ENCODE results near the gene FALEC. TPM values are rescaled to one million over a fixed set of nuclear protein-coding genes. Genes with fewer than 3 reads are reported as not detected.

The FALEC gene
- polyA plus RNA-seq, 1 donor (not counting 4 experiments of a cell fraction or from before 2014, with no cell fraction given), result 0.12 TPM

GRCh38 chr1:150548324-150548631 is 32.7 kb downstream of the FALEC start:
- Histone ChIP-seq H3K4me1 (ENCODE audit: control insufficient read depth, extremely low read depth, insufficient read depth, low read length) (peaks cover 19% of the 10 kb centered on the region), H3K4me2 (ENCODE audit: control insufficient read depth, extremely low read depth, insufficient read depth, low read depth, low read length) (peak overlapping the region; percentile 89), H3K9me3 (ENCODE audit: control insufficient read depth, low read depth, low read length) (no peaks in the 10 kb centered on the region), H3K4me3 (ENCODE audit: control insufficient read depth in 2 of 3, extremely low read depth in 1 of 3, insufficient read depth in 2 of 3, low read depth in 1 of 3, low read length in 3 of 3) (peak overlapping the region; percentile 53 to 81 (median 72)), H4K20me1 (ENCODE audit: control insufficient read depth, extremely low read depth, insufficient read depth, low read length) (no peaks in the 10 kb centered on the region), H2AFZ (ENCODE audit: control insufficient read depth, low read length) (peak overlapping the region; percentile 91), H3K27ac (ENCODE audit: control insufficient read depth, insufficient read depth, low read length) (no peak overlapping the region), H3K36me3 (ENCODE audit: control insufficient read depth in 2 of 2, extremely low read depth in 1 of 2, insufficient read depth in 2 of 2, low read length in 2 of 2) (no peaks in the 10 kb centered on the region), H3K9ac (ENCODE audit: control insufficient read depth, extremely low read depth, insufficient read depth, low read length) (peak overlapping the region; percentile 78), H3K9me1 (ENCODE audit: control insufficient read depth, extremely low read depth, insufficient read depth, low read length) (no peaks in the 10 kb centered on the region), H3K27me3 (ENCODE audit: control insufficient read depth, extremely low read depth, insufficient read depth, low read length) (no peaks in the 10 kb centered on the region), H3K79me2 (ENCODE audit: control insufficient read depth, insufficient read depth, low read length) (no peaks in the 10 kb centered on the region)
- FAIRE-seq, result no peak
- DNase-seq (ENCODE audit: low read depth, low spot score), result no peak
- dilution Hi-C loops (cut with MboI; ENCODE audit: extremely low pct_ligation_motif_present, low sequenced_read_pairs), result no loop called here
- TF ChIP-seq EZH2 (IDR thresholded peaks at IDR 0.05; ENCODE audit: low read length) (no peak), CTCF (optimal IDR thresholded peaks at IDR 0.05 in 1 of 3, IDR thresholded peaks at IDR 0.05 in 1 of 3, conservative IDR thresholded peaks at IDR 0.05 in 1 of 3; ENCODE audit: extremely low read depth in 1 of 3, insufficient read depth in 2 of 3, low read length in 3 of 3) (no peak)

- Histone ChIP-seq H2AFZ (ENCODE audit: control insufficient read depth, low read length) (peak within 1 kb of the TSS; percentile 91), H3K9me3 (ENCODE audit: control insufficient read depth, low read depth, low read length) (no peaks in the 10 kb centered on the region), H3K4me3 (ENCODE audit: control insufficient read depth in 2 of 3, extremely low read depth in 1 of 3, insufficient read depth in 2 of 3, low read depth in 1 of 3, low read length in 3 of 3) (peak within 1 kb of the TSS; percentile 53 to 81 (median 72)), H3K27me3 (ENCODE audit: control insufficient read depth, extremely low read depth, insufficient read depth, low read length) (no peaks in the 10 kb centered on the region), H3K9ac (ENCODE audit: control insufficient read depth, extremely low read depth, insufficient read depth, low read length) (peak within 1 kb of the TSS; percentile 78), H3K4me2 (ENCODE audit: control insufficient read depth, extremely low read depth, insufficient read depth, low read depth, low read length) (peak within 1 kb of the TSS; percentile 89), H3K79me2 (ENCODE audit: control insufficient read depth, insufficient read depth, low read length) (no peaks in the 10 kb centered on the region), H3K27ac (ENCODE audit: control insufficient read depth, insufficient read depth, low read length) (peak within 1 kb of the TSS; percentile 43), H3K4me1 (ENCODE audit: control insufficient read depth, extremely low read depth, insufficient read depth, low read length) (peaks cover 19% of the 10 kb centered on the region), H3K36me3 (ENCODE audit: control insufficient read depth in 2 of 2, extremely low read depth in 1 of 2, insufficient read depth in 2 of 2, low read length in 2 of 2) (no peaks in the 10 kb centered on the region), H3K9me1 (ENCODE audit: control insufficient read depth, extremely low read depth, insufficient read depth, low read length) (no peaks in the 10 kb centered on the region), H4K20me1 (ENCODE audit: control insufficient read depth, extremely low read depth, insufficient read depth, low read length) (no peaks in the 10 kb centered on the region)
- dilution Hi-C loops (cut with MboI; ENCODE audit: extremely low pct_ligation_motif_present, low sequenced_read_pairs), result no loop called here
- FAIRE-seq (no peak), DNase-seq (ENCODE audit: low read depth, low spot score) (no peak)
- TF ChIP-seq CTCF (optimal IDR thresholded peaks at IDR 0.05 in 1 of 3, IDR thresholded peaks at IDR 0.05 in 1 of 3, conservative IDR thresholded peaks at IDR 0.05 in 1 of 3; ENCODE audit: extremely low read depth in 1 of 3, insufficient read depth in 2 of 3, low read length in 3 of 3) (peak in 2 of 3 experiments; percentile 3 to 15), EZH2 (IDR thresholded peaks at IDR 0.05; ENCODE audit: low read length) (no peak)
Measured at GRCh38 chr1:150548632-150549495, 33.3 kb downstream of the FALEC start, which contains the start of gene ADAMTSL4. Gene ADAMTSL4, plus strand, starts transcription at chr1:150549408. Its CDS starts 2,881 bp downstream, at chr1:150552289.
